HCT116 (cell line): ENCODE results near the gene DMRT3.

Experiments
- ELF1 ChIP-seq: IDR thresholded peaks from 2 replicates; pipeline ENCODE4 v1.6.1; 2012; ENCODE audit warnings: low read depth, borderline replicate concordance
- EZH2 ChIP-seq: fragments of 200-600 bp; sonication (generic); IDR thresholded peaks from 2 replicates; pipeline ENCODE4 v1.6.1; 2017; ENCODE audit warnings: antibody characterized with exemption, mixed run types
- EZH2phosphoT487 ChIP-seq: fragments of 200-600 bp; IDR thresholded peaks from 2 replicates; pipeline ENCODE4 v1.6.1; 2018; ENCODE audit warnings: antibody characterized with exemption, borderline replicate concordance
- FOSL1 ChIP-seq: IDR thresholded peaks from 2 replicates; pipeline ENCODE4 v1.6.1; 2012; ENCODE audit warnings: low read depth
- MAX ChIP-seq: IDR thresholded peaks from 2 replicates; pipeline ENCODE4 v1.6.1; 2012
- POLR2A ChIP-seq: IDR thresholded peaks from 2 replicates; pipeline ENCODE4 v1.7.0; 2011; ENCODE audit warnings: borderline replicate concordance; ENCODE audit not compliant: insufficient read depth, insufficient read length; ENCODE audit errors: extremely low read depth
- POLR2AphosphoS5 ChIP-seq: IDR thresholded peaks from 2 replicates; pipeline ENCODE4 v1.6.1; 2011; ENCODE audit warnings: mild to moderate bottlenecking, low read depth, low read length, moderate library complexity
- RAD21 ChIP-seq: IDR thresholded peaks from 2 replicates; pipeline ENCODE4 v1.6.1; 2012; ENCODE audit warnings: low read depth, mild to moderate bottlenecking
- SIN3A ChIP-seq: IDR thresholded peaks from 2 replicates; pipeline ENCODE4 v1.6.1; 2012; ENCODE audit warnings: low read depth
- SRF ChIP-seq: IDR thresholded peaks from 2 replicates; pipeline ENCODE4 v1.6.1; 2012; ENCODE audit warnings: low read depth
- TCF7L2 ChIP-seq: IDR thresholded peaks from 2 replicates; pipeline ENCODE4 v1.7.0; 2011; ENCODE audit warnings: borderline replicate concordance, inconsistent platforms; ENCODE audit not compliant: insufficient read depth, insufficient read length; ENCODE audit errors: extremely low read depth
- ZBTB33 ChIP-seq: IDR thresholded peaks from 2 replicates; pipeline ENCODE4 v1.6.1; 2011; ENCODE audit warnings: mild to moderate bottlenecking, low read length, moderate library complexity; ENCODE audit not compliant: insufficient replicate concordance; ENCODE audit errors: extremely low read depth
- ZFX ChIP-seq: fragments of 450-650 bp; IDR thresholded peaks from 2 replicates; pipeline ENCODE4 v1.6.1; 2017
- TF ChIP-seq, protein P1 (sequence below), 3 experiments: fragments of 200-600 bp in 1 of 3; sonication (generic) in 1 of 3; IDR thresholded peaks in 2 of 3; conservative IDR thresholded peaks in 1 of 3; 2 replicates each; pipeline ENCODE4 v1.5.1; 2012 to 2017; ENCODE audit warnings: low read depth in 2 of 3, low read length in 2 of 3, antibody characterized with exemption in 1 of 3, borderline replicate concordance in 1 of 3, control low read depth in 1 of 3, mild to moderate bottlenecking in 1 of 3, mixed read lengths in 1 of 3, mixed run types in 1 of 3, moderate library complexity in 1 of 3; ENCODE audit not compliant: insufficient read depth in 1 of 3

DNA sequence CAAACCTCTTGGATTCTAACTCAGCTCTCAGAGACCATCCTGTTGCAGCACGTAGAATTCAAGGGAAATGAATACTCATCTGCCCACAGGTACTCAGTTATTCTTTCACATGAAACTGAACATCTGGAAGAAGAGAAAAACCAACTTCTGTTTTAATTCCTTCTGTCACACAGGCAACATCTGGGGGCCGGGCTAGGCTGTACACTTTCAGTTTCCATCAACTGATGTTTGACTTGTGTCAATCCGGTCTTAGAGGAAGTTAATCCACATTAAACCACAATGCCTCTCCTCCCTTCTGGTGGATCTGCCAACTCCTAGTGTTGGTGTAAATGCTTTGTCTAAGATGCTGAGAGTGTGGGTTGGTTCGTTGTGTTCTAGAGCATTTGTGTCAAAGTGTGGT, 17.6 kb downstream of the DMRT3 start:
- TF ChIP-seq EZH2phosphoT487, result no peak
- TF ChIP-seq, protein P1, sequence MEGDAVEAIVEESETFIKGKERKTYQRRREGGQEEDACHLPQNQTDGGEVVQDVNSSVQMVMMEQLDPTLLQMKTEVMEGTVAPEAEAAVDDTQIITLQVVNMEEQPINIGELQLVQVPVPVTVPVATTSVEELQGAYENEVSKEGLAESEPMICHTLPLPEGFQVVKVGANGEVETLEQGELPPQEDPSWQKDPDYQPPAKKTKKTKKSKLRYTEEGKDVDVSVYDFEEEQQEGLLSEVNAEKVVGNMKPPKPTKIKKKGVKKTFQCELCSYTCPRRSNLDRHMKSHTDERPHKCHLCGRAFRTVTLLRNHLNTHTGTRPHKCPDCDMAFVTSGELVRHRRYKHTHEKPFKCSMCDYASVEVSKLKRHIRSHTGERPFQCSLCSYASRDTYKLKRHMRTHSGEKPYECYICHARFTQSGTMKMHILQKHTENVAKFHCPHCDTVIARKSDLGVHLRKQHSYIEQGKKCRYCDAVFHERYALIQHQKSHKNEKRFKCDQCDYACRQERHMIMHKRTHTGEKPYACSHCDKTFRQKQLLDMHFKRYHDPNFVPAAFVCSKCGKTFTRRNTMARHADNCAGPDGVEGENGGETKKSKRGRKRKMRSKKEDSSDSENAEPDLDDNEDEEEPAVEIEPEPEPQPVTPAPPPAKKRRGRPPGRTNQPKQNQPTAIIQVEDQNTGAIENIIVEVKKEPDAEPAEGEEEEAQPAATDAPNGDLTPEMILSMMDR (IDR thresholded peaks at IDR 0.05 in 2 of 3, conservative IDR thresholded peaks at IDR 0.05 in 1 of 3; ENCODE audit: borderline replicate concordance in 1 of 3, insufficient read depth in 1 of 3, low read depth in 2 of 3, low read length in 2 of 3), result no peak
- TF ChIP-seq FOSL1, result no peak
- no peak for TF ChIP-seq POLR2AphosphoS5
- TF ChIP-seq RAD21, result no peak
- no peak for TF ChIP-seq EZH2
- TF ChIP-seq ZFX, result no peak
- no peak for TF ChIP-seq TCF7L2
- TF ChIP-seq POLR2A, result no peak
- TF ChIP-seq ZBTB33, result no peak
- TF ChIP-seq SRF, result no peak
- TF ChIP-seq MAX, result no peak
- TF ChIP-seq SIN3A, result no peak
- no peak for TF ChIP-seq ELF1
